ENCODE measurements around the gene ABCF2. TPM values are rescaled to one million over a fixed set of nuclear protein-coding genes. Genes with fewer than 3 reads are reported as not detected.

Gene ABCF2
- total RNA-seq, 1 donor from 2014 or later = 30.5 TPM

GRCh38 chr7:151177310-151177709 lies 49.7 kb downstream of the ABCF2 start:
- Histone ChIP-seq H3K9me3 (replicated peaks) (no peaks in the 10 kb centered on the region), H3K4me1 (peaks cover 16% of the 10 kb centered on the region), H3K4me3 (no peak overlapping the region), H3K27ac (replicated peaks) (no peak overlapping the region), H3K36me3 (peaks cover 14% of the 10 kb centered on the region), H3K27me3 (ENCODE audit: low read depth) (peaks cover 62% of the 10 kb centered on the region)
- TF ChIP-seq CTCF (IDR thresholded peaks at IDR 0.05; ENCODE audit: borderline replicate concordance) = no peak
- intact Hi-C loops (cut with micrococcal nuclease) = no loop called here
- no peak for DNase-seq

- Histone ChIP-seq H3K27ac (replicated peaks) (no peak overlapping the region), H3K27me3 (ENCODE audit: low read depth) (peaks cover 62% of the 10 kb centered on the region), H3K4me3 (no peak overlapping the region), H3K36me3 (peaks cover 14% of the 10 kb centered on the region), H3K4me1 (peaks cover 23% of the 10 kb centered on the region), H3K9me3 (replicated peaks) (no peaks in the 10 kb centered on the region)
- no peak for DNase-seq
- no peak for TF ChIP-seq CTCF (IDR thresholded peaks at IDR 0.05; ENCODE audit: borderline replicate concordance)
- intact Hi-C loops (cut with micrococcal nuclease) = no loop called here
These were observed 50.6 kb downstream of the ABCF2 start for GRCh38 chr7:151176401-151176800.

GRCh38 chr7:151175793-151176311 lies 51.2 kb downstream of the ABCF2 start:
- Histone ChIP-seq H3K27ac (replicated peaks) (no peak overlapping the region), H3K27me3 (ENCODE audit: low read depth) (peaks cover 61% of the 10 kb centered on the region), H3K4me1 (peaks cover 29% of the 10 kb centered on the region), H3K4me3 (no peak overlapping the region), H3K36me3 (peaks cover 11% of the 10 kb centered on the region), H3K9me3 (replicated peaks) (no peaks in the 10 kb centered on the region)
- intact Hi-C loops (cut with micrococcal nuclease) = no loop called here
- DNase-seq = no peak
- no peak for TF ChIP-seq CTCF (IDR thresholded peaks at IDR 0.05; ENCODE audit: borderline replicate concordance)

GRCh38 chr7:151175047-151175792 lies 51.8 kb downstream of the ABCF2 start:
- no peak overlapping the region for H3K4me3 ChIP-seq
- no peak overlapping the region for H3K27ac ChIP-seq (replicated peaks)
- TF ChIP-seq CTCF (IDR thresholded peaks at IDR 0.05; ENCODE audit: borderline replicate concordance) = no peak
- DNase-seq = no peak
- intact Hi-C loops (cut with micrococcal nuclease) = no loop called here
- no peaks in the 10 kb centered on the region for H3K9me3 ChIP-seq (replicated peaks)
- H3K36me3 ChIP-seq = peaks cover 5% of the 10 kb centered on the region
- H3K4me1 ChIP-seq = peaks cover 35% of the 10 kb centered on the region
- H3K27me3 ChIP-seq (ENCODE audit: low read depth) = peaks cover 63% of the 10 kb centered on the region

- DNase-seq = no peak
- TF ChIP-seq CTCF (IDR thresholded peaks at IDR 0.05; ENCODE audit: borderline replicate concordance) = no peak
- Histone ChIP-seq H3K27me3 (ENCODE audit: low read depth) (peaks cover 66% of the 10 kb centered on the region), H3K9me3 (replicated peaks) (no peaks in the 10 kb centered on the region), H3K4me1 (peaks cover 39% of the 10 kb centered on the region), H3K27ac (replicated peaks) (no peak overlapping the region), H3K36me3 (peaks cover 5% of the 10 kb centered on the region), H3K4me3 (no peak overlapping the region)
- intact Hi-C loops (cut with micrococcal nuclease) = no loop called here
These were observed 52.6 kb downstream of the ABCF2 start for GRCh38 chr7:151174246-151175046.

Data from left ventricle myocardium inferior (tissue), 1 donor.